Esophagus squamous epithelium (tissue), 5 donors: Measurements from ENCODE around the gene TMEM51. TPM values are rescaled to one million over a fixed set of nuclear protein-coding genes. Genes with fewer than 3 reads are reported as not detected.

Experiments used
- DNase-seq: peaks from one replicate; lab custom pipeline; 2025; lab: John Stamatoyannopoulos, UW
- H3K27ac ChIP-seq, 4 donors: fragments of 200-600 bp; sonication (generic); one replicate each; pipeline ENCODE4 v1.5.1; 2016 to 2019; ENCODE audit warnings: mild to moderate bottlenecking in 1 of 4
- H3K27me3 ChIP-seq, 4 donors: fragments of 200-600 bp; sonication (generic); 1 replicate in 3 of 4; 2 replicates in 1 of 4; pipeline versions ENCODE4 v1.5.1 to v1.6.0; 2017 to 2021; ENCODE audit warnings: antibody characterized with exemption in 1 of 4
- H3K36me3 ChIP-seq, 3 donors: fragments of 200-600 bp; sonication (generic); one replicate each; pipeline ENCODE4 v1.5.1; 2016 to 2019
- H3K4me1 ChIP-seq, 3 donors: fragments of 200-600 bp; sonication (generic); one replicate each; pipeline ENCODE4 v1.5.1; 2017 to 2019
- H3K4me3 ChIP-seq, 4 donors: fragments of 200-600 bp; sonication (generic); 1 replicate in 3 of 4; 2 replicates in 1 of 4; pipeline ENCODE4 v1.5.1; 2016 to 2019; ENCODE audit warnings: mild to moderate bottlenecking in 2 of 4, moderate library complexity in 1 of 4
- H3K9me3 ChIP-seq, 3 donors: fragments of 200-600 bp; sonication (generic); one replicate each; pipeline ENCODE4 v1.5.1; 2016 to 2019
- POLR2A ChIP-seq, 4 donors: fragments of 450-650 bp; IDR thresholded peaks; one replicate each; pipeline ENCODE4 v1.6.1; 2017; ENCODE audit warnings: antibody characterized with exemption in 4 of 4, mild to moderate bottlenecking in 4 of 4, moderate library complexity in 3 of 4
- WGBS, 2 donors: methylation state at CpG; one replicate each; pipeline ENCODE4 v1.1.5; 2018; 5-methylcytosine and 5-hydroxymethylcytosine counted together
- intact Hi-C: fragments of 100-400 bp; cut with DNase I; formaldehyde crosslinking; loops from one replicate; pipeline ENCODE4 v1.15.0; 2022
- total RNA-seq, 4 donors: library from RNA; depleted of rRNA; stranded (reverse); fragments of >200 nt; gene quantifications; one replicate each; pipeline ENCODE4 v1.1.0, GENCODE V29; 2016
- TF ChIP-seq, protein P1 (sequence below), 6 experiments: fragments of 450-650 bp in 4 of 6; fragments of 200-600 bp in 2 of 6; sonication (generic) in 2 of 6; IDR thresholded peaks; one replicate each; pipeline ENCODE4 v1.5.1; 2016 to 2019; ENCODE audit warnings: antibody characterized with exemption in 6 of 6, mild to moderate bottlenecking in 4 of 6, moderate library complexity in 4 of 6
- donor health status: DM: yes; HTN: yes; CAD: no.

TMEM51 gene
- total RNA-seq, 4 donors from 2014 or later = 11.6 to 23.7 (median 17.7) TPM

DNA sequence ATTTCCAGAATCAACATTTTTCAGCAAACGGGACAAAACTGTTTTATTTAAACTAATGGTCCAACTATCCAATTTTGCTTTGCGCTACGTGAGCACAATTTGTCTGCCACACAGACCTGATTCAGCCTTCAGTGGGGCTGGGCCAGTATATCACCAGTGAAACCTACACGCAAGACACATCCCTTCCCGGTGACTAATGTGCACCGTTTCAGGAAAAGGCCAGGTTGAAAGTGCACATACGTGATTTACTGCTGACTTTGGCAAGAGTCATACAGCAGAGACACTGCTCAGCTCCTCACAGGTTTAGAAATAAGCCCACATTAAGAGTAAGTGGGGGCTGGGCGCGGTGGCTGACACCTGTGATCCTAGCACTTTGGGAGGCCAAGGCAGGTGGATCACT lies 5.1 kb upstream of the TMEM51 start:
- Histone ChIP-seq H3K9me3 (no peaks in the 10 kb centered on the region), H3K4me1 (peaks cover 4 to 31% (median 7%) of the 10 kb centered on the region in 3 donors), H3K36me3 (no peaks in the 10 kb centered on the region), H3K27ac (peak overlapping the region in 2 of 4 donors; percentile 36 to 49), H3K27me3 (peaks cover 0 to 12% (median 0%) of the 10 kb centered on the region in 4 donors), H3K4me3 (no peak overlapping the region)
- DNase-seq = no peak
- 56 to 86% methylated on average over 9 of the region's 9 CpGs for WGBS, 2 donors
- intact Hi-C loops = no loop called here
- TF ChIP-seq, protein P1, sequence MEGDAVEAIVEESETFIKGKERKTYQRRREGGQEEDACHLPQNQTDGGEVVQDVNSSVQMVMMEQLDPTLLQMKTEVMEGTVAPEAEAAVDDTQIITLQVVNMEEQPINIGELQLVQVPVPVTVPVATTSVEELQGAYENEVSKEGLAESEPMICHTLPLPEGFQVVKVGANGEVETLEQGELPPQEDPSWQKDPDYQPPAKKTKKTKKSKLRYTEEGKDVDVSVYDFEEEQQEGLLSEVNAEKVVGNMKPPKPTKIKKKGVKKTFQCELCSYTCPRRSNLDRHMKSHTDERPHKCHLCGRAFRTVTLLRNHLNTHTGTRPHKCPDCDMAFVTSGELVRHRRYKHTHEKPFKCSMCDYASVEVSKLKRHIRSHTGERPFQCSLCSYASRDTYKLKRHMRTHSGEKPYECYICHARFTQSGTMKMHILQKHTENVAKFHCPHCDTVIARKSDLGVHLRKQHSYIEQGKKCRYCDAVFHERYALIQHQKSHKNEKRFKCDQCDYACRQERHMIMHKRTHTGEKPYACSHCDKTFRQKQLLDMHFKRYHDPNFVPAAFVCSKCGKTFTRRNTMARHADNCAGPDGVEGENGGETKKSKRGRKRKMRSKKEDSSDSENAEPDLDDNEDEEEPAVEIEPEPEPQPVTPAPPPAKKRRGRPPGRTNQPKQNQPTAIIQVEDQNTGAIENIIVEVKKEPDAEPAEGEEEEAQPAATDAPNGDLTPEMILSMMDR (IDR thresholded peaks at IDR 0.05) = no peak
- TF ChIP-seq POLR2A (IDR thresholded peaks at IDR 0.05) = no peak

DNA sequence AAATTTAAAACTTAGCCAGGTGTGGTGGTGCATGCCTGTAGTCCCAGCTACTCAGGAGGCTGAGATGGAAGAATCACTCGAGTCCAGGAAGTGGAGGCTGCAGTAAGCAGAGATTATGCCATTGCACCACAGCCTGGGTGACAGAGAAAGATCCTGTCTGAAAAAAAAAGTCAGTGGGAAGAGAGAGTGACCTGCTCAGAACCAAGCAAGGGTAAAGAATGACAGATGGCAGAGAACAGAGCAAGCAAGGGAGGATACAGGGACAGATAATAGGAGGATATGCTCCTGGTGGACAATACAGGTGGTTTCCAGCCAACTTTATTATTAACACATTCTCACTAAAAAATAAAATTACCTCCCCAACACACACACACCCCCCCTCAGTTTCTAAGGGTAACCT lies 4.6 kb upstream of the TMEM51 start:
- intact Hi-C loops = no loop called here
- 0% methylated on average over 1 of the region's 1 CpG for WGBS, 2 donors
- H3K36me3 ChIP-seq = no peaks in the 10 kb centered on the region
- no peak for DNase-seq
- no peak overlapping the region for H3K4me3 ChIP-seq
- peaks cover 4 to 32% (median 7%) of the 10 kb centered on the region in 3 donors for H3K4me1 ChIP-seq
- peaks cover 0 to 17% (median 0%) of the 10 kb centered on the region in 4 donors for H3K27me3 ChIP-seq
- no peaks in the 10 kb centered on the region for H3K9me3 ChIP-seq
- H3K27ac ChIP-seq = peak overlapping the region in 2 of 4 donors; percentile 36 to 49
- TF ChIP-seq POLR2A (IDR thresholded peaks at IDR 0.05) = no peak
- TF ChIP-seq, protein P1 (IDR thresholded peaks at IDR 0.05) = no peak

DNA sequence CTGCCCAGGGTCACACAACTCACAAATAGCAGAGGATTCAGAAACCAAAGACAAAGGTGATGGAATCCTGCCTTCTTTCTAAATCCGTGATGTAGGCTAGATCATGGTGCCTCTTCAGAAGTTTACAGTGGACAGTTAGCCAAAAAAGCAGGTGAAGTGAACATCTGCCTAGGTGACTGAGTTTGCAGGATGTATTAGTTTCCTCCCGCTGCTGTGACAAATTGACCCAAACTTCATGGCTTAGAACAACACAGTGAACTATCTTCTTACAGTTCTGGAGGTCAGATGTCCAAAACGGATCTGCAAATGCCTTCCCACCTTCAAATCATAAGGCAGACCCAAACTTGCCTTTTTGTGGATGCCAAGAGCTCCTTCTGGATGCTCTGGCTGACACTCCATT lies 3.2 kb upstream of the TMEM51 start:
- no peak for DNase-seq
- 74 to 82% methylated on average over 3 of the region's 3 CpGs for WGBS, 2 donors
- intact Hi-C loops = loop anchor here (10.0 kb wide), 1 partner anchor 124 kb away; no protein-coding TSS in a partner anchor
- Histone ChIP-seq H3K9me3 (no peaks in the 10 kb centered on the region), H3K27me3 (peaks cover 0 to 18% (median 0%) of the 10 kb centered on the region in 4 donors), H3K4me3 (no peak overlapping the region), H3K27ac (no peak overlapping the region), H3K36me3 (no peaks in the 10 kb centered on the region), H3K4me1 (peaks cover 13 to 47% (median 16%) of the 10 kb centered on the region in 3 donors)
- TF ChIP-seq POLR2A (IDR thresholded peaks at IDR 0.05) = no peak
- TF ChIP-seq, protein P1 (IDR thresholded peaks at IDR 0.05) = no peak

DNA sequence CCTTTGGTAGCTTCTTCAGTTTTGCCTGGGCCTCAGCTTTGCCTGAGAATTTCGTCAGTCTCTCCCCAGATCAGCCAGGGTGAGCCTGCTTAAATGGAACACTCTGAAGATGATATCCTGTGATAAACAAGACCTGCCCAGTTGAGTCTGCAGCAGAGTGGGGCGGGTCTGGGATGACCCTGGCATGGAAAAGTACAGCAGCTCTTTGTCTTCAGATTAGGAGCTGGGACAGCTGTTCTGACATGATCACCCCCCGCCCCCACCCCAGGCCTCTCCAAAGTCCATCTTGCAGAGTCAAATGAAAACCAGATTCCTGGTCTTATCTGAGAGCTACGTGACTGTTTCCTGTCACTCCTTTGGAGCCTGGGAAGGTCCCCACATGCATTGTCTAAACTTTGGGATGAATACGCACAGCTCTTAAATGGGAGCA lies 2.2 kb upstream of the TMEM51 start:
- Histone ChIP-seq H3K4me1 (peaks cover 13 to 55% (median 25%) of the 10 kb centered on the region in 3 donors), H3K36me3 (no peaks in the 10 kb centered on the region), H3K27me3 (peaks cover 0 to 18% (median 0%) of the 10 kb centered on the region in 4 donors), H3K9me3 (no peaks in the 10 kb centered on the region), H3K27ac (peak overlapping the region in 2 of 4 donors; percentile 5 to 91), H3K4me3 (no peak overlapping the region)
- WGBS, 2 donors = 58 to 71% methylated on average over 3 to 5 of the region's 5 CpGs
- TF ChIP-seq, protein P1 (IDR thresholded peaks at IDR 0.05) = no peak
- TF ChIP-seq POLR2A (IDR thresholded peaks at IDR 0.05) = no peak
- no peak for DNase-seq
- intact Hi-C loops = loop anchor here (10.0 kb wide), 1 partner anchor 123 kb away; no protein-coding TSS in a partner anchor

DNA sequence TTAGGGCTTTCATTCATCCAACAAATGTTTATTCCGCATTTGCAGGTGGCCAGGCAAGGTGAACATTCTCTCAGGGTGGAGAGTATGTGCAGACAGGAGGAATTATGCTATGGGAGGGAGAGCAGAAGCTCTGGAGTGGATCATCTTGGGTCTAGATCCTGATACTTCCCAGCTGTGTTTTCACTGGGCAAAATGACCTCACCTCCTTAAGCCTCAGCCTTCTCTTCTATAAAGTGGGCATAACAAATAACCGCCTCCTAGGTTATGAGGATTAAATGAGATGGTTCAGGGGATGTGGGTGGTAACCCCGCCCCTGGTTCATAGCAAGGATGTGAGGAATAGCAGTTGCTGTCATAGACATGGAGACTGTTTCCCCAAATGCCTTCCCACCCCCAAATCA lies 1.7 kb upstream of the TMEM51 start:
- Histone ChIP-seq H3K27ac (peak overlapping the region; percentile 91 to 93 (median 92)), H3K4me3 (peak overlapping the region; percentile 62 to 85 (median 75)), H3K36me3 (no peaks in the 10 kb centered on the region), H3K27me3 (peaks cover 0 to 18% (median 0%) of the 10 kb centered on the region in 4 donors), H3K9me3 (no peaks in the 10 kb centered on the region), H3K4me1 (peaks cover 13 to 55% (median 25%) of the 10 kb centered on the region in 3 donors)
- DNase-seq = no peak
- WGBS, 2 donors = 57 to 65% methylated on average over 2 to 3 of the region's 3 CpGs
- TF ChIP-seq POLR2A (IDR thresholded peaks at IDR 0.05) = no peak
- TF ChIP-seq, protein P1 (IDR thresholded peaks at IDR 0.05) = no peak
- intact Hi-C loops = loop anchor here (10.0 kb wide), 1 partner anchor 123 kb away; no protein-coding TSS in a partner anchor
